CD4-positive, CD25-positive, alpha-beta regulatory T cell (primary cell): ENCODE measurements around the gene SLC24A3. TPM values are rescaled to one million over a fixed set of nuclear protein-coding genes. Genes with fewer than 3 reads are reported as not detected.

Experiments
- ATAC-seq, 2 donors: fragments of 150-1000 bp; cut with Tn5 transposase; one replicate each; pipeline ENCODE4 v1.10.0; 2021; ENCODE audit warnings: low read depth in 2 of 2, moderate number of reproducible peaks in 2 of 2, moderate library complexity in 1 of 2
- DNase-seq, 3 donors: peaks; one replicate each; pipeline versions ENCODE4 v3.0.0 to v3.0.0-alpha.2; 2012 to 2022; ENCODE audit warnings: mixed read lengths in 1 of 3
- H3K27ac ChIP-seq: one replicate; pipeline ENCODE4 v1.7.0; 2013; ENCODE audit warnings: mild to moderate bottlenecking, low read length; ENCODE audit not compliant: insufficient read depth, poor library complexity, severe bottlenecking
- H3K27me3 ChIP-seq: one replicate; pipeline ENCODE4 v1.7.0; 2013; ENCODE audit warnings: low read length; ENCODE audit not compliant: control insufficient read depth, insufficient read depth
- H3K36me3 ChIP-seq: one replicate; pipeline ENCODE4 v1.7.0; 2013; ENCODE audit warnings: mild to moderate bottlenecking, low read length, moderate library complexity; ENCODE audit not compliant: control insufficient read depth, insufficient read depth
- H3K4me1 ChIP-seq: 2 replicates; pipeline ENCODE4 v1.7.0; 2013; ENCODE audit warnings: mild to moderate bottlenecking, low read length; ENCODE audit not compliant: insufficient read depth, control insufficient read depth, poor library complexity, severe bottlenecking
- H3K4me3 ChIP-seq: one replicate; pipeline ENCODE4 v1.7.0; 2013; ENCODE audit warnings: low read depth, mild to moderate bottlenecking, low read length, moderate library complexity
- H3K9me3 ChIP-seq, 2 experiments: 1 replicate in 1 of 2; 2 replicates in 1 of 2; pipeline ENCODE4 v1.7.0; 2013; ENCODE audit warnings: low read length in 2 of 2, mild to moderate bottlenecking in 1 of 2, moderate library complexity in 1 of 2; ENCODE audit not compliant: control insufficient read depth in 2 of 2
- H3K27ac Mint-ChIP-seq, 3 donors: one replicate each; pipeline ENCODE4 v1.8.0; 2020 to 2022; ENCODE audit warnings: mild to moderate bottlenecking in 3 of 3, mixed read lengths in 3 of 3, moderate library complexity in 2 of 3
- H3K27me3 Mint-ChIP-seq: one replicate; pipeline ENCODE4 v1.8.0; 2022; ENCODE audit warnings: mild to moderate bottlenecking, mixed read lengths
- H3K36me3 Mint-ChIP-seq: one replicate; pipeline ENCODE4 v1.8.0; 2020; ENCODE audit warnings: mixed read lengths
- H3K4me1 Mint-ChIP-seq, 4 donors: one replicate each; pipeline ENCODE4 v1.8.0; 2020 to 2022; ENCODE audit warnings: mixed read lengths in 4 of 4, mild to moderate bottlenecking in 1 of 4
- H3K4me3 Mint-ChIP-seq, 4 donors: one replicate each; pipeline ENCODE4 v1.8.0; 2020 to 2022; ENCODE audit warnings: mild to moderate bottlenecking in 4 of 4, mixed read lengths in 4 of 4, moderate library complexity in 3 of 4
- H3K9me3 Mint-ChIP-seq, 7 donors: one replicate each; pipeline ENCODE4 v1.8.0; 2020 to 2022; ENCODE audit warnings: mixed read lengths in 7 of 7, mild to moderate bottlenecking in 3 of 7, moderate library complexity in 2 of 7
- polyA plus RNA-seq, 4 donors: library from polyadenylated mRNA; unstranded; fragments of 300-500 nt; fragmentation: Illumina TruSeq; gene quantifications; one replicate each; pipeline ENCODE4 v1.2.3, GENCODE V29; 2021
- total RNA-seq: library from RNA; stranded (reverse); gene quantifications from one replicate; pipeline ENCODE4 v1.2.3, GENCODE V29; 2022

The SLC24A3 gene
- total and polyA plus RNA-seq, 5 donors from 2014 or later, result 0.25 TPM; not detected in 4

DNA sequence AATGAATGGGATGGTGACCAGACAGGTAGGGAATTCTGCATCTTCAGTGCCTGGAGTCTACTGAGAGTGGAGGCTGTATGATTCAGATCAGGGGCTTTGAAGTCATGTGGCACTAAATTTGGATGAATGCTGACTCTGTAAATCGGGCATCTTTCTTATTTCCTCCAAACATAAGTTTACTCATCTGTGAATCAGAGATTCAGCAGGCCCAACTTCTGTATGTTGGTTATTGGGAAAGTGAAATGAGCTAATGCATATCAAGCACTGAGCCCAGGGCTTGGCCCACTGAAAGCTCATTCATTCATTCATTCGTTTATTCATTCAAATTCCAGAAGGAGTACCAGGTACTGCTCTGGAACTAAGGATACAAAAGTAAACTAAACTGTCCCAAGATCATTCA is 353.3 kb downstream of the SLC24A3 start:
- H3K4me1 ChIP-seq, result no peaks in the 10 kb centered on the region
- no peak overlapping the region for H3K4me3 ChIP-seq
- Mint-ChIP-seq H3K27me3 (no peaks in the 10 kb centered on the region), H3K27ac (no peak overlapping the region), H3K9me3 (peaks cover 0 to 9% (median 2%) of the 10 kb centered on the region in 7 donors), H3K4me3 (no peak overlapping the region), H3K4me1 (no peaks in the 10 kb centered on the region), H3K36me3 (no peaks in the 10 kb centered on the region)
- H3K9me3 ChIP-seq, result no peaks in the 10 kb centered on the region
- H3K27ac ChIP-seq, result no peak overlapping the region
- no peaks in the 10 kb centered on the region for H3K27me3 ChIP-seq
- ATAC-seq (no peak), DNase-seq (no peak)
- no peaks in the 10 kb centered on the region for H3K36me3 ChIP-seq

GRCh38 chr20:19566226-19566945 is 353.9 kb downstream of the SLC24A3 start:
- no peaks in the 10 kb centered on the region for H3K36me3 ChIP-seq

DNA sequence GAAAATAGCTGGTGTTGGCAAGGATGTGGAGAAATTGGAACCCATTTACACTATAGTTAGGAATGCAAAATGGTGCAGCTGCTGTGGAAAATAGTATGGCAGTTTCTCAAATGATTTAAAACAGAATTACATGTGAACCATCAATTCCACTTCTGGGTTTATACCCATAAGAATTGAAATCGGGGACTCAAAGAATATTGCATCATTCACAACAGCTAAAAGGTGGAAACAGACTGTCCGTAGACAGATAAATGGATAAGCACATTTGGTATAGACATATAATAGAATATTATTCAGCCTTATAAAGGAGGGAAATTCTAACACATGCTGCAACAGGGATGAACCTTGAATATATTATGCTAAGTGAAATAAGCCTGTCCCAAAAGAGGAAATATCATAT is 355.7 kb downstream of the SLC24A3 start:
- Histone ChIP-seq H3K9me3 (no peaks in the 10 kb centered on the region), H3K4me3 (no peak overlapping the region), H3K27me3 (no peaks in the 10 kb centered on the region), H3K36me3 (no peaks in the 10 kb centered on the region), H3K27ac (no peak overlapping the region), H3K4me1 (no peaks in the 10 kb centered on the region)
- DNase-seq (no peak), ATAC-seq (no peak)
- Mint-ChIP-seq H3K4me3 (no peak overlapping the region), H3K36me3 (no peaks in the 10 kb centered on the region), H3K4me1 (no peaks in the 10 kb centered on the region), H3K27ac (no peak overlapping the region), H3K9me3 (peaks cover 0 to 9% (median 2%) of the 10 kb centered on the region in 7 donors), H3K27me3 (no peaks in the 10 kb centered on the region)

More at GRCh38 chr20:19566226-19566945, 353.9 kb downstream of the SLC24A3 start:
- Mint-ChIP-seq H3K27me3 (no peaks in the 10 kb centered on the region), H3K27ac (no peak overlapping the region), H3K9me3 (peaks cover 0 to 9% (median 2%) of the 10 kb centered on the region in 7 donors), H3K4me1 (no peaks in the 10 kb centered on the region), H3K4me3 (no peak overlapping the region), H3K36me3 (no peaks in the 10 kb centered on the region)
- H3K9me3 ChIP-seq, result no peaks in the 10 kb centered on the region
- DNase-seq, result no peak
- no peaks in the 10 kb centered on the region for H3K27me3 ChIP-seq
- H3K4me3 ChIP-seq, result no peak overlapping the region
- H3K27ac ChIP-seq, result no peak overlapping the region
- H3K4me1 ChIP-seq, result no peaks in the 10 kb centered on the region
- ATAC-seq, result no peak

- Histone ChIP-seq H3K36me3 (no peaks in the 10 kb centered on the region), H3K4me3 (no peak overlapping the region), H3K27me3 (no peaks in the 10 kb centered on the region), H3K9me3 (no peaks in the 10 kb centered on the region), H3K27ac (no peak overlapping the region), H3K4me1 (no peaks in the 10 kb centered on the region)
- H3K4me3 Mint-ChIP-seq, result no peak overlapping the region
- no peaks in the 10 kb centered on the region for H3K27me3 Mint-ChIP-seq
- peaks cover 0 to 9% (median 0%) of the 10 kb centered on the region in 7 donors for H3K9me3 Mint-ChIP-seq
- ATAC-seq (no peak), DNase-seq (no peak)
- H3K27ac Mint-ChIP-seq, result no peak overlapping the region
- H3K4me1 Mint-ChIP-seq, result no peaks in the 10 kb centered on the region
- H3K36me3 Mint-ChIP-seq, result no peaks in the 10 kb centered on the region
Observed at GRCh38 chr20:19571996-19572395, 359.6 kb downstream of the SLC24A3 start.

- H3K27ac Mint-ChIP-seq, result no peak overlapping the region
- Histone ChIP-seq H3K4me3 (no peak overlapping the region), H3K27me3 (no peaks in the 10 kb centered on the region), H3K36me3 (no peaks in the 10 kb centered on the region), H3K27ac (no peak overlapping the region), H3K9me3 (no peaks in the 10 kb centered on the region), H3K4me1 (no peaks in the 10 kb centered on the region)
- no peaks in the 10 kb centered on the region for H3K36me3 Mint-ChIP-seq
- H3K4me1 Mint-ChIP-seq, result no peaks in the 10 kb centered on the region
- H3K9me3 Mint-ChIP-seq, result peaks cover 0 to 4% (median 0%) of the 10 kb centered on the region in 7 donors
- no peak for ATAC-seq
- no peaks in the 10 kb centered on the region for H3K27me3 Mint-ChIP-seq
- no peak for DNase-seq
- H3K4me3 Mint-ChIP-seq, result no peak overlapping the region
Observed at GRCh38 chr20:19577692-19578091, 365.2 kb downstream of the SLC24A3 start.

DNA sequence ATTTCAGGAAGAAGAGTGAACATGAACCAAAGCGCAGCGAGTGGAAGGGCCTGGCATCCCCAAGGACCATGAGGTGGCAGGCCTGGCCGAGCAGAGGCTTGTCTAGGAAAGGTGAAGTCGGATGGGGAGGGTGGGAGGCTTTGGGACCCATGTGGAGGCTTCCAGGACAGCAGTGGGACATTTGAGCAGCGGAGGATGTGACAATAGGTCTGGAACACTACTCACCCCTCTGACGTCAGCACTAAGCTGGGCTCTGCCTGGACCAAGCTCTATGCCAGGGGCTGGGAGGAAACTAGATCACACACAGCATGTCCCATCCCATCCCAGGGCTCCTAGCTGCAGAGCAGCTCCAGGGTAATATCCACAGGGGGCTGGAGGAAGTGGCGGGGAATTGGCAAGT is 370.3 kb downstream of the SLC24A3 start:
- Histone ChIP-seq H3K4me3 (no peak overlapping the region), H3K27me3 (no peaks in the 10 kb centered on the region), H3K36me3 (no peaks in the 10 kb centered on the region), H3K27ac (no peak overlapping the region), H3K9me3 (no peaks in the 10 kb centered on the region), H3K4me1 (no peaks in the 10 kb centered on the region)
- Mint-ChIP-seq H3K36me3 (no peaks in the 10 kb centered on the region), H3K4me1 (no peaks in the 10 kb centered on the region), H3K9me3 (peaks cover 0 to 2% (median 0%) of the 10 kb centered on the region in 7 donors), H3K4me3 (no peak overlapping the region), H3K27ac (no peak overlapping the region), H3K27me3 (no peaks in the 10 kb centered on the region)
- no peak for DNase-seq
- ATAC-seq, result no peak

GRCh38 chr20:19583532-19584175 is 371.2 kb downstream of the SLC24A3 start:
- ATAC-seq (no peak), DNase-seq (peak in 1 of 3 donors; percentile 1)
- Mint-ChIP-seq H3K9me3 (peaks cover 0 to 2% (median 0%) of the 10 kb centered on the region in 7 donors), H3K36me3 (no peaks in the 10 kb centered on the region), H3K4me1 (no peaks in the 10 kb centered on the region), H3K27ac (no peak overlapping the region), H3K4me3 (no peak overlapping the region), H3K27me3 (no peaks in the 10 kb centered on the region)
- H3K4me1 ChIP-seq, result no peaks in the 10 kb centered on the region
- H3K36me3 ChIP-seq, result no peaks in the 10 kb centered on the region
- no peaks in the 10 kb centered on the region for H3K9me3 ChIP-seq
- no peak overlapping the region for H3K4me3 ChIP-seq
- H3K27me3 ChIP-seq, result no peaks in the 10 kb centered on the region
- no peak overlapping the region for H3K27ac ChIP-seq

DNA sequence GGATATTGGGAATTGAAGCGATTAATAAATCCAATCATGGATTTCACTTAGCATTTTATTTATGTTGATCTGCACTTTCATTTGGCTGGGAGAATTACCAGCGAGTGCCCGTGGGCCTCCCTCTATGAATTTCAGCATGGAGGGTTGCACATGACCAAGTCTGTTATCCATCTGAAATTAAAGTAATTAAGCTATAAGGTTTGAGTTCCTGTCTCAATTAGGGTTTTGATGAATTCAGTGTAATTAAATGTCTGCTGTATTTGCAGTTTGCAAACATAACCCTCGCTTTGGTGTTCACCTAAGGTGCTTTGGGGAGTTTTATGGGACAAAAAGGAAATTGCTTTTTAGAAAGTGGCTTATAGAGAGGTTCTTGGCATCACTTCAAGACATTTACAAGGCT is 375.8 kb downstream of the SLC24A3 start:
- no peak overlapping the region for H3K4me3 Mint-ChIP-seq
- H3K36me3 ChIP-seq, result no peaks in the 10 kb centered on the region

More for the DNA sequence above, 375.8 kb downstream of the SLC24A3 start:
- Mint-ChIP-seq H3K27ac (no peak overlapping the region), H3K4me1 (no peaks in the 10 kb centered on the region), H3K36me3 (no peaks in the 10 kb centered on the region), H3K27me3 (no peaks in the 10 kb centered on the region), H3K9me3 (peaks cover 0 to 3% (median 0%) of the 10 kb centered on the region in 7 donors)
- H3K27me3 ChIP-seq, result no peaks in the 10 kb centered on the region
- H3K4me1 ChIP-seq, result no peaks in the 10 kb centered on the region
- H3K27ac ChIP-seq, result no peak overlapping the region
- H3K9me3 ChIP-seq, result no peaks in the 10 kb centered on the region
- DNase-seq (no peak), ATAC-seq (no peak)
- no peak overlapping the region for H3K4me3 ChIP-seq
